WI38 (cell line): ENCODE data around the gene PRR5L.
A peak's percentile ranks its signal among the peaks of the same experiment; 100 is the strongest.

Source experiments
- H3K4me3 ChIP-seq: 2 replicates; pipeline ENCODE4 v1.5.1; 2011; ENCODE audit warnings: low read depth, mild to moderate bottlenecking, control low read depth, low read length
- TF ChIP-seq, protein P1 (sequence below): IDR thresholded peaks from 2 replicates; pipeline ENCODE4 v1.5.1; 2012; ENCODE audit warnings: low read depth, mild to moderate bottlenecking, control low read depth, low read length

The PRR5L gene

GRCh38 chr11:36257351-36257750 is 38.7 kb upstream of the PRR5L start:
- H3K4me3 ChIP-seq = no peak overlapping the region
- TF ChIP-seq, protein P1, sequence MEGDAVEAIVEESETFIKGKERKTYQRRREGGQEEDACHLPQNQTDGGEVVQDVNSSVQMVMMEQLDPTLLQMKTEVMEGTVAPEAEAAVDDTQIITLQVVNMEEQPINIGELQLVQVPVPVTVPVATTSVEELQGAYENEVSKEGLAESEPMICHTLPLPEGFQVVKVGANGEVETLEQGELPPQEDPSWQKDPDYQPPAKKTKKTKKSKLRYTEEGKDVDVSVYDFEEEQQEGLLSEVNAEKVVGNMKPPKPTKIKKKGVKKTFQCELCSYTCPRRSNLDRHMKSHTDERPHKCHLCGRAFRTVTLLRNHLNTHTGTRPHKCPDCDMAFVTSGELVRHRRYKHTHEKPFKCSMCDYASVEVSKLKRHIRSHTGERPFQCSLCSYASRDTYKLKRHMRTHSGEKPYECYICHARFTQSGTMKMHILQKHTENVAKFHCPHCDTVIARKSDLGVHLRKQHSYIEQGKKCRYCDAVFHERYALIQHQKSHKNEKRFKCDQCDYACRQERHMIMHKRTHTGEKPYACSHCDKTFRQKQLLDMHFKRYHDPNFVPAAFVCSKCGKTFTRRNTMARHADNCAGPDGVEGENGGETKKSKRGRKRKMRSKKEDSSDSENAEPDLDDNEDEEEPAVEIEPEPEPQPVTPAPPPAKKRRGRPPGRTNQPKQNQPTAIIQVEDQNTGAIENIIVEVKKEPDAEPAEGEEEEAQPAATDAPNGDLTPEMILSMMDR = no peak

DNA sequence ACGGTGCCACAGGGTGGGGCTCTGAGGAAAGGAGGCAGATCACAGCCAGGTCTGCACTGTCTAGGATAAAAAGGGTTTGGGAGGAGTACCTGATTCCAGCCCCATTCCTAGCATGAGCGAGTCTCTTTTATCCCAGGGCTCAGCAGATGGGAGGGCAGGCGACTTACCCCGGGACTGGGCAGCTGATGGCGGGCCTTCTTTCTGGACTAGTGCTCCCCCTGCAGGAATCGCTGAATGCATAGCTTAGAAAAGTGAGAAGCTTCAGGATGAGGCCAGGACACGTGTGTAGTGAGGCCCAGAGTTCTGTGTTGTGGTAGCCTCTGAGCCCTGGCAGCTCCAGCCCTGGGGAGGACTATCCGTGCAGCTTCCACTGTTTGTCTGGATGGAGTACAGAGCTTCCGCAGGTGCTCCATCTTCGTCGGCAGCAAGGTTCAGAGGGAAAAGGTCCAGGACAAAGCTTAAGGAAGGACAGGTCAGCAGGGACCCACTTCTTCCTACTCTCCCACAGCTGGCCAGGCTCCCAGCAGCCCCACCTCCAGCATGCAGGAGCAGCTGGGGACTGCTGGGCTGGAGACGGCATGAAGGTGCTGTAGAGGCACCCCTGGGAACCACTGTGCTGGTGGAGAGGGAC is 37.2 kb upstream of the PRR5L start:
- TF ChIP-seq, protein P1 = peak; percentile 61
- H3K4me3 ChIP-seq = no peak overlapping the region

DNA sequence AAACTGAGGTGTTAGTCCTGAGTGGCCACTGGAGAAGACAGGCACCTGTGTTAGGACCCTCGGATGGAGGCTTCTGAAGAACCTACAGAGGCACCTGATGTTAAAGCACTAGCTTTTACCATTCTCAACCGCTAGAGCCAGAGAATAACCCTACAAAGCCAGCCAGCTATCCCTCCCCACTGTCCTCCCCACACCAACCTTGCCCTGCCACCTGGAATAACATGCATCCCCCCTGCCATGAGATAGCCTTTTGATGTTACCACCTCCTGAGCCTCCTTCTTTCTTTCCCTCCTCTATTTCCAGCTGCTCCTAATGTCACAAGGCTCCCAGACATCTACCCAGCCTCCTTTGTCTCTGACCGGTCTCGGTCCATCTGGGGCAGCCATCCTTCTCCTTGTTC is 35.0 kb upstream of the PRR5L start:
- TF ChIP-seq, protein P1 = no peak
- no peak overlapping the region for H3K4me3 ChIP-seq

- TF ChIP-seq, protein P1 = no peak
Observed at GRCh38 chr11:36264011-36264972, 31.8 kb upstream of the PRR5L start.

GRCh38 chr11:36264973-36265344 is 31.1 kb upstream of the PRR5L start:
- TF ChIP-seq, protein P1 = no peak
- H3K4me3 ChIP-seq = no peak overlapping the region

More at GRCh38 chr11:36264011-36264972, 31.8 kb upstream of the PRR5L start:
- H3K4me3 ChIP-seq = no peak overlapping the region

GRCh38 chr11:36265793-36266628 is 30.1 kb upstream of the PRR5L start:
- TF ChIP-seq, protein P1 = peak; percentile 89
- no peak overlapping the region for H3K4me3 ChIP-seq
